Stimulated activated CD4-positive, alpha-beta T cell treated with anti-CD3 and anti-CD28 coated beads, Interleukin-4, amount 100 ng/mL, for 24 hours (primary cell): ENCODE measurements around the gene ALDH3B2.
A peak's percentile ranks its signal among the peaks of the same experiment; 100 is the strongest.
"Not testable (repeated sequence)": the region's sequence is repeated elsewhere in the genome, so short reads cannot be mapped to it uniquely, and the experiment has no call there.

ENCODE experiments used
- DNase-seq: peaks from one replicate; pipeline ENCODE4 v3.0.0-alpha.2; 2020

Gene ALDH3B2

DNA sequence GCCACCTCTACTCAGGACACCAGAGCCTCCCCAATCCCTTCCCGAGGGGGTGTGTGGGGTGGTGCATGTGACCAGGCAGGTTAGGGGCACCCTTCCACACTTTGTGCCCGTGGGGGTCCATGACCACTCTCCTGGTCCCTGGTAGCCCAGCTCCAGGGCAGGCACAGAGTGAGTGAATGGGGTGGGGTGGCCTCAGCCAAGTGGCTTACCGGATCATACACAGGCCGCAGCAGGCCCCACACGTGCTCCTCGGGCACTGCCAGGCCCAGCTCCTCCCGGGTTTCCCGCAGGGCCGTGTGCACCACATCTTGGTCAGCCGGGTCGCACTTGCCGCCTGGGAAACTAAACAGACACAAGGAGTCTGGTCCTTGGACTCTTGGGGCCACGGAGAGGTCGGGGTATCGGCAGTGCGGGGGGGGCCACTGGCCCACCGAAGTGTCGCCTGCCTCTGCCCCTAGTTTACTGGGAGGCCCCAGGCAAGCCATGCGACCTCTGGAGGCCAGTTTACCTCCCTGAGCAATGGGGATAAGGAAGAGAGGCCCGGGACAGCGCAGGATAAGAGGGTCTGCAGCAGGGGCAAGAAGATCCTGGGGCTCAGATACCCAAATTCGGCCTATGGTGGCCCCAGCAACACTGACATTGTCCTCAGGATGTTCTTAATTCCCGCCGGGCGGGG lies 45.6 kb downstream of the ALDH3B2 start:
- DNase-seq = no peak

- DNase-seq = no peak
Observed at GRCh38 chr11:67627812-67628624, 46.4 kb downstream of the ALDH3B2 start.

DNA sequence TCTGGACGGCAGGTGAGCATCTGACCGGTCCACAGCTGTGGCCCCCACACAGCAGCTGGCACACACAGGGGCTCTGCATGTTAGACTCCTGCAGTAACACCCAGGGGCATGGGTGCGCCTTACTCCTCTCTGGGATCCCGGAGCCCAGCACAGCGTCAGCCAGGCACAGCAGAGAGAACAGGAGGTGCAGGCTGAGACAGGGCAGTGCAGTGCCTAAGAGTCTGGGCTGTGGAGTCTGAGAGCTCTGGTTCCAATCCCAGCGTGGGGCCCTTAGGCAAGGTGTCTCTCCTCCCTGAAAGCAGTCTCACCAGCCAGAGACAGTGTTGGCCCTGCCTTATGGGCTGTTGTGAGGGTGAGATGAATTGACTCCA lies 47.0 kb downstream of the ALDH3B2 start:
- DNase-seq = no peak

DNA sequence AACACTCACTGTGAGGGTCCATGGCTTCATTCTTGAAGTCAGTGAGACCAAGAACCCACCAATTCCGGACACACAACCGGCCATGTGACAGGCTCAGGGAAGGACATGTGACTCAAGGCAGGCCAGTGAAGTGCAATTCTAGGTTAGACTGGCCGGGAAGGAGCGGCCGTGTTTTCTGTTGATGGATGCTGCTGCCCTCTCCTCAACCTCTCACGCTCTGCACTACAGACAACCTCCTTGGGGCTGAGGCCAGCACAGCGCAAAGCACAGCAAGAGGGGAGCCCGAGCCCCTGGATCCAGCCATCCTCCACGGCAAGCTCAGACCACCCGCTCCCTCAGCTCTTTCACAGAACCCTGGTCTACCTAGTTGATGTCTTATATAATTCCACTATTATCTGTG lies 47.5 kb downstream of the ALDH3B2 start:
- no peak for DNase-seq

DNA sequence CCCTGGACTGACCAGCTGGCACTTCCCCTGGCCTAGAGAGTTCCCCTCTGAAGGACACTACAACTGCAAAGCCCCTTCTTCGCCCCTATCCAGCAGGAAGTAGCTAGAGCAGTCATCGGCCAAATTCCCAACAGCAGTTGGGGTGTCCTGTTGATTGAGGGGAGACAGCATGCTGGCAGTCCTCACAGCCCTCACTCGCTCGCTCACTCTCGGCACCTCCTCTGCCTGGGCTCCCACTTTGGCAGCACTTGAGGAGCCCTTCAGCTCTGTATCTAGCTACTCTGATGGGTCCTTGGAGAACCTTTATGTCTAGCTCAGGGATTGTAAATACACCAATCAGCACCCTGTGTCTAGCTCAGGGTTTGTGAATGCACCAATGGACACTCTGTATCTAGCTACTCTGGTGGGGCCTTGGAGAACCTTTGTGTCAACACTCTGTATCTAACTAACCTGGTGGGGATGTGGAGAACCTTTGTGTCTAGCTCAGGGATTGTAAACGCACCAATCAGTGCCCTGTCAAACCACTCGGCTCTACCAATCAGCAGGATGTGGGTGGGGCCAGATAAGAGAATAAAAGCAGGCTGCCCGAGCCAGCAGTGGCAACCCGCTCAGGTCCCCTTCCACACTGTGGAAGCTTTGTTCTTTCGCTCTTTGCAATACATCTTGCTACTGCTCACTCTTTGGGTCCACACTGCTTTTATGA lies 48.1 kb downstream of the ALDH3B2 start:
- not testable (repeated sequence) for DNase-seq

DNA sequence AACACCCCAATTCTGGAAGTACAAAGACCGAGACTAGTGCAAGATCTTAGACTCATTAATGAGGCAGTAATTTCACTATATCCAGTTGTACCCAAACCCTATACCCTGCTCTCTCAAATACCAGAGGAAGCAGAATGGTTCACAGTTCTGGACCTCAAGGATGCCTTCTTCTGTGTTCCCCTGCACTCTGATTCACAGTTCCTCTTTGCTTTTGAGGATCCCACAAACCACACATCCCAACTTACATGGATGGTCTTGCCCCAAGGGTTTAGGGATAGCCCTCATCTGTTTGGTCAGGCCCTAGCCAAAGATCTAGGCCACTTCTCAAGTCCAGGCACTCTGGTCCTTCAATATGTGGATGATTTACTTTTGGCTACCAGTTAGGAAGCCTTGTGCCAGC lies 50.6 kb downstream of the ALDH3B2 start:
- DNase-seq = not testable (repeated sequence)

DNA sequence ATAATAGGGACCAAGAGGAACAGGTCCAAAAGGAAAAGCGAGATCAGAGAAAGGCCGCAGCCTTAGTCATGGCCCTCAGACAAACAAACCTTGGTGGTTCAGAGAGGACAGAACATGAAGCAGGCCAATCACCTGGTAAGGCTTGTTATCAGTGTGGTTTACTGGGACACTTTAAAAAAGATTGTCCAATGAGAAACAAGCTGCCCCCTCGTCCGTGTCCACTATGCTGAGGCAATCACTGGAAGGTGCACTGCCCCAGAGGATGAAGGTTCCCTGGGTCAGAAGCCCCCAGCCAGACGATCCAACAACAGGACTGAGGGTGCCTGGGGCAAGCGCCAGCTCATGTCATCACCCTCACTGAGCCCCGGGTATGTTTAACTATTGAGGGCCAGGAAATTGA lies 51.5 kb downstream of the ALDH3B2 start:
- not testable (repeated sequence) for DNase-seq

DNA sequence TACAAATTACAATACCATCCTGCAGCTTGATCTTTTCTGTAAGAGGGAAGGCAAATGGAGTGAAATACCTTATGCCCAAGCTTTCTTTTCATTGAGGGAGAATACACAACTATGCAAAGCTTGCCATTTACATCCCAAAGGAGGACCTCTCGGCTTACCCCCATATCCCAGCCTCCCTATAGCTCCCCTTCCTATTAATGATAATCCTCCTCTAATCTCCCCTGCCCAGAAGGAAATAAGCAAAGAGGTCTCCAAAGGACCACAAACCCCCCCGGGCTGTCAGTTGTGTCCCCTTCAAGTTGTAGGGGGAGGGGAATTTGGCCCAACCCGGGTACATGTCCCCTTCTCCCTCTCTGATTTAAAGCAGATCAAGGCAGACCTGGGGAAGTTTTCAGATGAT lies 52.5 kb downstream of the ALDH3B2 start:
- not testable (repeated sequence) for DNase-seq

DNA sequence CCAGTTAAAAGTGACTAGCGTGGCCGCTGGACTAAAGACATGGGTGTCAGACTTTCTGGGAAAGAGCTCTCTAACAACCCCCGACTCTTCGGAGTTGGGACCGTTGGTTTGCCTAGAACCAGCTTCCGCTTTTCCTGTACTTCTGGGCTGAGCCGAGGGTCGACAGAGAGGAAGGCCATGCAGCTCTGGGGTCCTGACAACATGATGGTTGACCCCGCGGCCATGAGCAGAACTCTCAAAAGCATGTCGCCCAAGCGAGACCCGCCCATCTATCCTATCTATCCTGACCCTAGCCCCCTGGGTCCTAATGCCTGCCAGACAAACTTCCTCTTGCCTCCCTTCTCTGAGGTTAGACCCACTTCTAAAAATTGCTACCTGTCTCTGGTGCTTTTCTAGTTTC lies 53.8 kb downstream of the ALDH3B2 start:
- not testable (repeated sequence) for DNase-seq

- not testable (repeated sequence) for DNase-seq
Observed at GRCh38 chr11:67619683-67620618, 54.5 kb downstream of the ALDH3B2 start.

GRCh38 chr11:67618901-67619659 lies 55.3 kb downstream of the ALDH3B2 start:
- DNase-seq = not testable (repeated sequence)

DNA sequence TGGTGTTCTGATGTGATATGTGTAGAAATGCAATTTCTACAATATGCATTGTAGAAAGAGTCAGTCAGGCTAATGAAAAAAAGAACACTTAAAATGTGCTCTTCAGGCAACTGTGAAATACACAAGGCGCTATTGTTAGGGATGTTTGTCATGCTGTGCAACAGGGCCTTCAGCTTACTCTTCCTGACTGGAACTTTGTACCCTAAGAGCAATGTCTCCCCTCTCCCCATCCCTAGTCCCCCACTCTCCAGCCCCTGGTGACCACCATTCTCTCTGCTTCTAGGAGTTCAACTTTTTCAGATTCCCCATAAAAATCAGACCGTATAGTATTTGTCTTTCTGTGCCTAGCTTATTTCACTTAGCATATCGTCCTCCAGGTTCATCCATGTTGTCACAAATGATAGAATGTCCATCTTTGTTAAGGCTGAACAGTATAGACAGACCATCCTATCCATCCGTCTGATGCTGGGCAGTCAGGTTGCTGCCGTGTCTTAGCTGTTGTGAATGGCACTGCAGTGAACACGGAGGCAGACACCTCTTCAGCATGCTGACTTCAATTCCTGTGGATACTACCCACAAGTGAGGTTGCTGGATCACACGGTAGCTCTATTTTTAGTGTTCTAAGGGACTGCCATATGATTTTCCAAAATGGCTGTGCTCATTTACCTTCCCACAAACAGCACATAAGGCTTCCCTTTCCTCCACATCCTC lies 57.0 kb downstream of the ALDH3B2 start:
- DNase-seq = no peak

- DNase-seq = no peak
Observed at GRCh38 chr11:67616431-67617242, 57.8 kb downstream of the ALDH3B2 start.

- no peak for DNase-seq
Observed at GRCh38 chr11:67615728-67616430, 58.5 kb downstream of the ALDH3B2 start.

- DNase-seq = peak; percentile 67
Observed at GRCh38 chr11:67614730-67615714, 59.4 kb downstream of the ALDH3B2 start.

DNA sequence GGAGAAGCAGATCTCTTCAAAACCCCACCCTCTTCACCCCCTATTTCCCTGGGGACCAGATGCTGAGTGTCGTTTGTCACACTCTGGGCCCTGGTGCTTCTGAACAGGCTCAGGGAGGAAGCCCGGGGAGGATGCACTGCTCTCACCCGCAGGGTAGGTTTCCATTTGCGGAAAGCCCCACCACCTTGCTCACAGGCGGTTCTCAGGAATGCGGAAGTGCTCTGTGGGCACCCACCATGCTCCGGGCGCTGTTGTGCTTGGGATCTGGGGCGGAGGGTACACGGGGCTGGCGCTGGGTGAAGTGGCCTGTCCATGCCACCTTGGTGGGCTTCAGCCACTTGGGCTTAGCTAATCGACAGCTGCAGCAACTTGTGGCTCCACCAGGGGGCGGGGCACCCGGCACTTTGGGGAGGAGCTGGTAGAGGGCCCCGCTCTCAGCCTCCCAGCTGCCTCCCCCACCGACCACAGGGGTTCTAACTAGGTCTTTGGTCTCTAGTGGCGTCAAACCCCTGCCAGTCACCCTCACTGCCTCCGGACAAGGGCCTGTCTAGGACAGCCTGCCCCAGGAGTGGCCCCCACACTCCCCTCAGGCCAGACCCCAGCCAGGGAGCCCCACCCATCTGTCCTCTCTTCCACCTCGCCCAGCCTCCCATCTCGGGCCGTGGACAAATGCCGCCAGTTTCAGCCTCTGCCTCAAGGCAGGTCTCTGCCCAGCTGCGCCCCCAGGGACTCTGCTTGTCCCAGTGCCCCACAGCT lies 60.3 kb downstream of the ALDH3B2 start:
- peak; percentile 84 for DNase-seq

GRCh38 chr11:67613313-67613959 lies 61.0 kb downstream of the ALDH3B2 start:
- no peak for DNase-seq
